WTC11 (cell line): ENCODE data around the gene TPCN2. TPM values are rescaled to one million over a fixed set of nuclear protein-coding genes. Genes with fewer than 3 reads are reported as not detected.
"Not testable (repeated sequence)": the region's sequence is repeated elsewhere in the genome, so short reads cannot be mapped to it uniquely, and the experiment has no call there.

Source experiments
- ATAC-seq: fragments of 200-7000 bp; cut with Tn5 transposase; 2 replicates; pipeline ENCODE4 v1.10.0; 2021; ENCODE audit warnings: mild to moderate bottlenecking, moderate library complexity
- CTCF ChIA-PET: fragments of 300-600 bp; sonication (Branson Sonifier 250); formaldehyde crosslinking; loops from one replicate; lab custom pipeline; 2021; ENCODE audit warnings: antibody characterized with exemption; lab: Charles Lee
- POLR2A ChIA-PET: fragments of 350-600 bp; sonication (Branson Sonifier 250); formaldehyde crosslinking; loops from one replicate; lab custom pipeline; 2021; ENCODE audit warnings: antibody characterized with exemption; lab: Charles Lee
- DNase-seq: peaks from one replicate; pipeline ENCODE4 v3.0.0; 2021; ENCODE audit warnings: low spot score
- H3K27ac Mint-ChIP-seq: 2 replicates; pipeline ENCODE4 v1.8.0; 2021; ENCODE audit warnings: mixed read lengths
- H3K27me3 Mint-ChIP-seq: 2 replicates; pipeline ENCODE4 v1.8.0; 2021; ENCODE audit warnings: low read depth, mild to moderate bottlenecking, moderate library complexity, mixed read lengths
- H3K36me3 Mint-ChIP-seq: 2 replicates; pipeline ENCODE4 v1.8.0; 2021; ENCODE audit warnings: mixed read lengths
- H3K4me1 Mint-ChIP-seq: 2 replicates; pipeline ENCODE4 v1.8.0; 2022; ENCODE audit warnings: mixed read lengths
- H3K4me3 Mint-ChIP-seq: 2 replicates; pipeline ENCODE4 v1.8.0; 2021; ENCODE audit warnings: mild to moderate bottlenecking, moderate library complexity, mixed read lengths
- H3K9me3 Mint-ChIP-seq: 2 replicates; pipeline ENCODE4 v1.8.0; 2021; ENCODE audit warnings: mixed read lengths
- ETV6 ChIP-seq: sonication (generic); formaldehyde crosslinking; IDR thresholded peaks from 2 replicates; pipeline ENCODE4 v1.8.1; 2022; ENCODE audit warnings: mild to moderate bottlenecking, missing genetic modification reagents
- FOXK1 ChIP-seq: sonication (generic); formaldehyde crosslinking; IDR thresholded peaks from 2 replicates; pipeline ENCODE4 v1.8.0; 2022; ENCODE audit warnings: mild to moderate bottlenecking, moderate library complexity, missing genetic modification reagents
- MYBL2 ChIP-seq: sonication (generic); formaldehyde crosslinking; IDR thresholded peaks from 2 replicates; pipeline ENCODE4 v1.8.1; 2023; ENCODE audit warnings: mild to moderate bottlenecking, moderate library complexity, missing genetic modification reagents
- NFATC4 ChIP-seq: fragments of 250-450 bp; sonication (Bioruptor Pico); IDR thresholded peaks from 2 replicates; pipeline ENCODE4 v1.9.0; 2021; ENCODE audit warnings: mild to moderate bottlenecking
- RELA ChIP-seq: sonication (generic); formaldehyde crosslinking; IDR thresholded peaks from 2 replicates; pipeline ENCODE4 v1.8.1; 2022; ENCODE audit warnings: missing genetic modification reagents, mild to moderate bottlenecking, borderline replicate concordance
- SMAD4 ChIP-seq: sonication (generic); formaldehyde crosslinking; IDR thresholded peaks from 2 replicates; pipeline ENCODE4 v1.8.0; 2022; ENCODE audit warnings: mild to moderate bottlenecking, missing genetic modification reagents
- SOX15 ChIP-seq: fragments of 250-450 bp; sonication (Bioruptor Pico); IDR thresholded peaks from 2 replicates; pipeline ENCODE4 v1.9.0; 2021; ENCODE audit warnings: mild to moderate bottlenecking
- ZNF671 ChIP-seq: fragments of 250-450 bp; sonication (Bioruptor Pico); IDR thresholded peaks from 2 replicates; pipeline ENCODE4 v1.8.0; 2021; ENCODE audit warnings: mild to moderate bottlenecking
- total RNA-seq: library from RNA; stranded (reverse); gene quantifications from 3 replicates; pipeline ENCODE4 v1.2.3, GENCODE V29; 2021
- TF ChIP-seq, protein P1 (sequence below): sonication (generic); formaldehyde crosslinking; IDR thresholded peaks from 2 replicates; pipeline ENCODE4 v1.8.1; 2023; ENCODE audit warnings: mild to moderate bottlenecking, missing genetic modification reagents, moderate library complexity
- TF ChIP-seq, protein P2 (sequence below): sonication (generic); formaldehyde crosslinking; IDR thresholded peaks from 2 replicates; pipeline ENCODE4 v1.8.1; 2023; ENCODE audit warnings: mild to moderate bottlenecking, missing genetic modification reagents
- TF ChIP-seq, protein P3 (sequence below): fragments of 200-600 bp; IDR thresholded peaks from 2 replicates; pipeline ENCODE4 v1.8.0; 2022; ENCODE audit warnings: antibody characterized with exemption
- TF ChIP-seq, protein P4 (sequence below): sonication (generic); formaldehyde crosslinking; IDR thresholded peaks from 2 replicates; pipeline ENCODE4 v1.8.1; 2023; ENCODE audit warnings: mild to moderate bottlenecking, missing genetic modification reagents, borderline replicate concordance
- TF ChIP-seq, protein P5 (sequence below): fragments of 250-450 bp; sonication (Bioruptor Pico); IDR thresholded peaks from 2 replicates; pipeline ENCODE4 v2.1.2; 2022; ENCODE audit warnings: mild to moderate bottlenecking, moderate library complexity
- TF ChIP-seq, protein P6 (sequence below): sonication (generic); formaldehyde crosslinking; IDR thresholded peaks from 2 replicates; pipeline ENCODE4 v1.8.1; 2022; ENCODE audit warnings: low read depth, mild to moderate bottlenecking, moderate library complexity, missing genetic modification reagents, borderline replicate concordance

Gene TPCN2
- total RNA-seq, 1 experiment from 2014 or later: 24.6 TPM

DNA sequence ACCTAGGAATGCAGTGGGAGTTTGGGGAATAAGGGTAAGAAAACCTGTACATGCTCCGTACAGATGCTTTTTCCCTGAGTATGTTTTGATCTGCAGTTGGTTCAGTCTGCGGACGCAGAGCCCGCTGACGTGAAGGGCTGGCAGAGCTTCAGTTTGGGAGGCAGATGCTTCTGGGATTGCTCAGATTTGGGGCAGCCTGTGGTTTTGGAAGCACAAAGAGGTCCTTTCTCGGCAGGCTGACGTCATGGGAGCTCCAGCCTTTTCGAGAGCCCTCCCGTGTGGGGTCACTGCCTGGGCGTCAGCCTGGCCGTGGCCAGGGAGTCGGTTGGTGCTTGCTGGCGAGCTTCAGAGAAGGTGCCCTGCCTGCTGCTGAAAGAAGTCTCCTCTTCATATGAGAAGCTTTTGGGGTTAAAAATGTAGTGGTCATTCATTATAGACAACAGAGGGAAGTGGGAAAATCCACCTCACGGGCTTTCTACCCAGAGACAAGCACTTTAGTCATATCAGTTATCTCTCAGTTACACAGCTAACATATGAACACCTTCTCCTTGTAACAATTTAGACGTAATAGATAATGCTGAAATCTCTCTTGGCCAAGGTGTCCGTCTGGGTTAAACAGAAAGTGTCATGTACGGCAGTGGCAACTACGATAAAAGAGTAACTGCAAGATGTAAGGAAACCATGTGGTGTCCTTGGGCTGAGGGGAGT, 26.8 kb downstream of the TPCN2 start:
- Mint-ChIP-seq H3K27me3 (no peaks in the 10 kb centered on the region), H3K27ac (peak overlapping the region; percentile 58), H3K4me3 (no peak overlapping the region), H3K36me3 (peaks cover 6% of the 10 kb centered on the region), H3K4me1 (peaks cover 3% of the 10 kb centered on the region; the same call in 1 of the 2 replicates), H3K9me3 (no peaks in the 10 kb centered on the region)
- ATAC-seq: no peak
- no peak for TF ChIP-seq RELA
- TF ChIP-seq, protein P1, sequence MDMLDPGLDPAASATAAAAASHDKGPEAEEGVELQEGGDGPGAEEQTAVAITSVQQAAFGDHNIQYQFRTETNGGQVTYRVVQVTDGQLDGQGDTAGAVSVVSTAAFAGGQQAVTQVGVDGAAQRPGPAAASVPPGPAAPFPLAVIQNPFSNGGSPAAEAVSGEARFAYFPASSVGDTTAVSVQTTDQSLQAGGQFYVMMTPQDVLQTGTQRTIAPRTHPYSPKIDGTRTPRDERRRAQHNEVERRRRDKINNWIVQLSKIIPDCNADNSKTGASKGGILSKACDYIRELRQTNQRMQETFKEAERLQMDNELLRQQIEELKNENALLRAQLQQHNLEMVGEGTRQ (CRISPR knock-in tag): no peak
- TF ChIP-seq FOXK1 (CRISPR knock-in tag): no peak
- no peak for TF ChIP-seq ZNF671 (CRISPR knock-in tag)
- TF ChIP-seq, protein P2, sequence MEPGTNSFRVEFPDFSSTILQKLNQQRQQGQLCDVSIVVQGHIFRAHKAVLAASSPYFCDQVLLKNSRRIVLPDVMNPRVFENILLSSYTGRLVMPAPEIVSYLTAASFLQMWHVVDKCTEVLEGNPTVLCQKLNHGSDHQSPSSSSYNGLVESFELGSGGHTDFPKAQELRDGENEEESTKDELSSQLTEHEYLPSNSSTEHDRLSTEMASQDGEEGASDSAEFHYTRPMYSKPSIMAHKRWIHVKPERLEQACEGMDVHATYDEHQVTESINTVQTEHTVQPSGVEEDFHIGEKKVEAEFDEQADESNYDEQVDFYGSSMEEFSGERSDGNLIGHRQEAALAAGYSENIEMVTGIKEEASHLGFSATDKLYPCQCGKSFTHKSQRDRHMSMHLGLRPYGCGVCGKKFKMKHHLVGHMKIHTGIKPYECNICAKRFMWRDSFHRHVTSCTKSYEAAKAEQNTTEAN (CRISPR knock-in tag): no peak
- TF ChIP-seq, protein P3, sequence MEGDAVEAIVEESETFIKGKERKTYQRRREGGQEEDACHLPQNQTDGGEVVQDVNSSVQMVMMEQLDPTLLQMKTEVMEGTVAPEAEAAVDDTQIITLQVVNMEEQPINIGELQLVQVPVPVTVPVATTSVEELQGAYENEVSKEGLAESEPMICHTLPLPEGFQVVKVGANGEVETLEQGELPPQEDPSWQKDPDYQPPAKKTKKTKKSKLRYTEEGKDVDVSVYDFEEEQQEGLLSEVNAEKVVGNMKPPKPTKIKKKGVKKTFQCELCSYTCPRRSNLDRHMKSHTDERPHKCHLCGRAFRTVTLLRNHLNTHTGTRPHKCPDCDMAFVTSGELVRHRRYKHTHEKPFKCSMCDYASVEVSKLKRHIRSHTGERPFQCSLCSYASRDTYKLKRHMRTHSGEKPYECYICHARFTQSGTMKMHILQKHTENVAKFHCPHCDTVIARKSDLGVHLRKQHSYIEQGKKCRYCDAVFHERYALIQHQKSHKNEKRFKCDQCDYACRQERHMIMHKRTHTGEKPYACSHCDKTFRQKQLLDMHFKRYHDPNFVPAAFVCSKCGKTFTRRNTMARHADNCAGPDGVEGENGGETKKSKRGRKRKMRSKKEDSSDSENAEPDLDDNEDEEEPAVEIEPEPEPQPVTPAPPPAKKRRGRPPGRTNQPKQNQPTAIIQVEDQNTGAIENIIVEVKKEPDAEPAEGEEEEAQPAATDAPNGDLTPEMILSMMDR: no peak
- TF ChIP-seq SMAD4 (CRISPR knock-in tag): no peak
- TF ChIP-seq, protein P4, sequence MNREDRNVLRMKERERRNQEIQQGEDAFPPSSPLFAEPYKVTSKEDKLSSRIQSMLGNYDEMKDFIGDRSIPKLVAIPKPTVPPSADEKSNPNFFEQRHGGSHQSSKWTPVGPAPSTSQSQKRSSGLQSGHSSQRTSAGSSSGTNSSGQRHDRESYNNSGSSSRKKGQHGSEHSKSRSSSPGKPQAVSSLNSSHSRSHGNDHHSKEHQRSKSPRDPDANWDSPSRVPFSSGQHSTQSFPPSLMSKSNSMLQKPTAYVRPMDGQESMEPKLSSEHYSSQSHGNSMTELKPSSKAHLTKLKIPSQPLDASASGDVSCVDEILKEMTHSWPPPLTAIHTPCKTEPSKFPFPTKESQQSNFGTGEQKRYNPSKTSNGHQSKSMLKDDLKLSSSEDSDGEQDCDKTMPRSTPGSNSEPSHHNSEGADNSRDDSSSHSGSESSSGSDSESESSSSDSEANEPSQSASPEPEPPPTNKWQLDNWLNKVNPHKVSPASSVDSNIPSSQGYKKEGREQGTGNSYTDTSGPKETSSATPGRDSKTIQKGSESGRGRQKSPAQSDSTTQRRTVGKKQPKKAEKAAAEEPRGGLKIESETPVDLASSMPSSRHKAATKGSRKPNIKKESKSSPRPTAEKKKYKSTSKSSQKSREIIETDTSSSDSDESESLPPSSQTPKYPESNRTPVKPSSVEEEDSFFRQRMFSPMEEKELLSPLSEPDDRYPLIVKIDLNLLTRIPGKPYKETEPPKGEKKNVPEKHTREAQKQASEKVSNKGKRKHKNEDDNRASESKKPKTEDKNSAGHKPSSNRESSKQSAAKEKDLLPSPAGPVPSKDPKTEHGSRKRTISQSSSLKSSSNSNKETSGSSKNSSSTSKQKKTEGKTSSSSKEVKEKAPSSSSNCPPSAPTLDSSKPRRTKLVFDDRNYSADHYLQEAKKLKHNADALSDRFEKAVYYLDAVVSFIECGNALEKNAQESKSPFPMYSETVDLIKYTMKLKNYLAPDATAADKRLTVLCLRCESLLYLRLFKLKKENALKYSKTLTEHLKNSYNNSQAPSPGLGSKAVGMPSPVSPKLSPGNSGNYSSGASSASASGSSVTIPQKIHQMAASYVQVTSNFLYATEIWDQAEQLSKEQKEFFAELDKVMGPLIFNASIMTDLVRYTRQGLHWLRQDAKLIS (CRISPR knock-in tag): no peak
- ChIA-PET CTCF (interaction anchor here (1.2 kb wide), 1 partner anchor 27 kb away, joined by 4 read pairs; the partner anchor contains the start of gene TPCN2), POLR2A (interaction anchor here (1.0 kb wide), 1 partner anchor 26 kb away, joined by 7 read pairs; no protein-coding TSS in a partner anchor)
- no peak for DNase-seq

DNA sequence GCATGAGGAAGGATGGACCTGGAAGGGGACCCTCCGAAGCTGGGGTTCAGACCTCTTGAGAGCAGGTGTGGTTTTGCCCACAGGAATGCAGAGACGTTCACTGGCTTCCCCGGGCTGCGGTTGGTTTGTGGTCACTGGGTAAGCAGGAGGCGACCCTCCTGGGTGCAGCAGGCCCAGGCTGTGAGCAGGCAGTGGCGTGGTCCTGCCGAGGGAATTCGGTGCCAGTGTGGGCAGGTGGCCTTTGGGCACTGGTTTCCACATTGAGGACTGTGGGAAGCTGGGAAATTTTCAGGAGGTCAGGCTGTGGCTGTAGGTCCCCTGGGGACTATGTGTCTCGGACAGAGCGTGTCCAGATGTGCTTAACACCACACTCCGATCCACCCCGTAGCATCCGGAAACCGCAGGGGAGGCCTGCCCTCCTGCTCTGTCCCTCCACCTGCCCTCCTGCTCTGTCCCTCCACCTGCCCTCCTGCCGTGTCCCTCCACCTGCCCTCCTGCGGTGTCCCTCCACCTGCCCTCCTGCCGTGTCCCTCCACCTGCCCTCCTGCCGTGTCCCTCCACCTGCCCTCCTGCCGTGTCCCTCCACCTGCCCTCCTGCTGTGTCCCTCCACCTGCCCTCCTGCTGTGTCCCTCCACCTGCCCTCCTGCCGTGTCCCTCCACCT, 27.5 kb downstream of the TPCN2 start:
- ChIA-PET CTCF (interaction anchor here (1.2 kb wide), 1 partner anchor 28 kb away, joined by 4 read pairs; the partner anchor contains the start of gene TPCN2), POLR2A (interaction anchor here (1.0 kb wide), 1 partner anchor 25 kb away, joined by 7 read pairs; no protein-coding TSS in a partner anchor)
- TF ChIP-seq NFATC4 (CRISPR knock-in tag): no peak
- TF ChIP-seq MYBL2 (CRISPR knock-in tag): no peak
- TF ChIP-seq SOX15 (CRISPR knock-in tag): no peak
- TF ChIP-seq, protein P5, sequence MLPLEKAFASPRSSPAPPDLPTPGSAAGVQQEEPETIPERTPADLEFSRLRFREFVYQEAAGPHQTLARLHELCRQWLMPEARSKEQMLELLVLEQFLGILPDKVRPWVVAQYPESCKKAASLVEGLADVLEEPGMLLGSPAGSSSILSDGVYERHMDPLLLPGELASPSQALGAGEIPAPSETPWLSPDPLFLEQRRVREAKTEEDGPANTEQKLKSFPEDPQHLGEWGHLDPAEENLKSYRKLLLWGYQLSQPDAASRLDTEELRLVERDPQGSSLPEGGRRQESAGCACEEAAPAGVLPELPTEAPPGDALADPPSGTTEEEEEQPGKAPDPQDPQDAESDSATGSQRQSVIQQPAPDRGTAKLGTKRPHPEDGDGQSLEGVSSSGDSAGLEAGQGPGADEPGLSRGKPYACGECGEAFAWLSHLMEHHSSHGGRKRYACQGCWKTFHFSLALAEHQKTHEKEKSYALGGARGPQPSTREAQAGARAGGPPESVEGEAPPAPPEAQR: no peak
- no peak for TF ChIP-seq SMAD4 (CRISPR knock-in tag)
- TF ChIP-seq, protein P6, sequence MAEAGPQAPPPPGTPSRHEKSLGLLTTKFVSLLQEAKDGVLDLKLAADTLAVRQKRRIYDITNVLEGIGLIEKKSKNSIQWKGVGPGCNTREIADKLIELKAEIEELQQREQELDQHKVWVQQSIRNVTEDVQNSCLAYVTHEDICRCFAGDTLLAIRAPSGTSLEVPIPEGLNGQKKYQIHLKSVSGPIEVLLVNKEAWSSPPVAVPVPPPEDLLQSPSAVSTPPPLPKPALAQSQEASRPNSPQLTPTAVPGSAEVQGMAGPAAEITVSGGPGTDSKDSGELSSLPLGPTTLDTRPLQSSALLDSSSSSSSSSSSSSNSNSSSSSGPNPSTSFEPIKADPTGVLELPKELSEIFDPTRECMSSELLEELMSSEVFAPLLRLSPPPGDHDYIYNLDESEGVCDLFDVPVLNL (CRISPR knock-in tag): no peak
- TF ChIP-seq ETV6 (CRISPR knock-in tag): no peak
- Mint-ChIP-seq H3K4me3 (no peak overlapping the region), H3K9me3 (no peaks in the 10 kb centered on the region), H3K4me1 (peaks cover 3% of the 10 kb centered on the region; the same call in 1 of the 2 replicates), H3K27ac (peak overlapping the region; percentile 58; the same call in 1 of the 2 replicates), H3K36me3 (peaks cover 3% of the 10 kb centered on the region), H3K27me3 (no peaks in the 10 kb centered on the region)
- no peak for ATAC-seq
- DNase-seq: no peak

DNA sequence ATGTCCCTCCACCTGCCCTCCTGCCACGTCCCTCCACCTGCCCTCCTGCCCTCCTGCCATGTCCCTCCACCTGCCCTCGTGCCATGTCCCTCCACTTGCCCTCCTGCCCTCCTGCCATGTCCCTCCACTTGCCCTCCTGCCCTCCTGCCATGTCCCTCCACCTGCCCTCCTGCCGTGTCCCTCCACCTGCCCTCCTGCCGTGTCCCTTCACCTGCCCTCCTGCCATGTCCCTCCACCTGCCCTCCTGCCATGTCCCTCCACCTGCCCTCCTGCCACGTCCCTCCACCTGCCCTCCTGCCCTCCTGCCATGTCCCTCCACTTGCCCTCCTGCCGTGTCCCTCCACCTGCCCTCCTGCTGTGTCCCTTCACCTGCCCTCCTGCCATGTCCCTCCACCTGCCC, 28.2 kb downstream of the TPCN2 start:
- POLR2A ChIA-PET, ATAC-seq, H3K9me3 Mint-ChIP-seq, H3K4me3 Mint-ChIP-seq, H3K4me1 Mint-ChIP-seq, CTCF ChIA-PET, DNase-seq, H3K27me3 Mint-ChIP-seq, H3K27ac Mint-ChIP-seq, H3K36me3 Mint-ChIP-seq: not testable (repeated sequence)
